ENCODE data around the gene ZNRF4.

Gene ZNRF4

GRCh38 chr19:5492635-5493409, 37.6 kb downstream of the ZNRF4 start:
- H3K4me3 ChIP-seq (ENCODE audit: low read depth, low read length), result no peak overlapping the region
- TF ChIP-seq, protein P1, sequence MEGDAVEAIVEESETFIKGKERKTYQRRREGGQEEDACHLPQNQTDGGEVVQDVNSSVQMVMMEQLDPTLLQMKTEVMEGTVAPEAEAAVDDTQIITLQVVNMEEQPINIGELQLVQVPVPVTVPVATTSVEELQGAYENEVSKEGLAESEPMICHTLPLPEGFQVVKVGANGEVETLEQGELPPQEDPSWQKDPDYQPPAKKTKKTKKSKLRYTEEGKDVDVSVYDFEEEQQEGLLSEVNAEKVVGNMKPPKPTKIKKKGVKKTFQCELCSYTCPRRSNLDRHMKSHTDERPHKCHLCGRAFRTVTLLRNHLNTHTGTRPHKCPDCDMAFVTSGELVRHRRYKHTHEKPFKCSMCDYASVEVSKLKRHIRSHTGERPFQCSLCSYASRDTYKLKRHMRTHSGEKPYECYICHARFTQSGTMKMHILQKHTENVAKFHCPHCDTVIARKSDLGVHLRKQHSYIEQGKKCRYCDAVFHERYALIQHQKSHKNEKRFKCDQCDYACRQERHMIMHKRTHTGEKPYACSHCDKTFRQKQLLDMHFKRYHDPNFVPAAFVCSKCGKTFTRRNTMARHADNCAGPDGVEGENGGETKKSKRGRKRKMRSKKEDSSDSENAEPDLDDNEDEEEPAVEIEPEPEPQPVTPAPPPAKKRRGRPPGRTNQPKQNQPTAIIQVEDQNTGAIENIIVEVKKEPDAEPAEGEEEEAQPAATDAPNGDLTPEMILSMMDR (IDR thresholded peaks at IDR 0.05; ENCODE audit: low read depth, low read length), result no peak

- TF ChIP-seq, protein P1 (IDR thresholded peaks at IDR 0.05; ENCODE audit: low read depth, low read length), result no peak
- no peak overlapping the region for H3K4me3 ChIP-seq (ENCODE audit: low read depth, low read length)
Measured at GRCh38 chr19:5494773-5495172, 39.6 kb downstream of the ZNRF4 start.

GRCh38 chr19:5495792-5496191, 40.6 kb downstream of the ZNRF4 start:
- TF ChIP-seq, protein P1 (IDR thresholded peaks at IDR 0.05; ENCODE audit: low read depth, low read length), result no peak
- no peak overlapping the region for H3K4me3 ChIP-seq (ENCODE audit: low read depth, low read length)

- TF ChIP-seq, protein P1 (IDR thresholded peaks at IDR 0.05; ENCODE audit: low read depth, low read length), result no peak
Measured at GRCh38 chr19:5497297-5497696, 42.1 kb downstream of the ZNRF4 start.

DNA sequence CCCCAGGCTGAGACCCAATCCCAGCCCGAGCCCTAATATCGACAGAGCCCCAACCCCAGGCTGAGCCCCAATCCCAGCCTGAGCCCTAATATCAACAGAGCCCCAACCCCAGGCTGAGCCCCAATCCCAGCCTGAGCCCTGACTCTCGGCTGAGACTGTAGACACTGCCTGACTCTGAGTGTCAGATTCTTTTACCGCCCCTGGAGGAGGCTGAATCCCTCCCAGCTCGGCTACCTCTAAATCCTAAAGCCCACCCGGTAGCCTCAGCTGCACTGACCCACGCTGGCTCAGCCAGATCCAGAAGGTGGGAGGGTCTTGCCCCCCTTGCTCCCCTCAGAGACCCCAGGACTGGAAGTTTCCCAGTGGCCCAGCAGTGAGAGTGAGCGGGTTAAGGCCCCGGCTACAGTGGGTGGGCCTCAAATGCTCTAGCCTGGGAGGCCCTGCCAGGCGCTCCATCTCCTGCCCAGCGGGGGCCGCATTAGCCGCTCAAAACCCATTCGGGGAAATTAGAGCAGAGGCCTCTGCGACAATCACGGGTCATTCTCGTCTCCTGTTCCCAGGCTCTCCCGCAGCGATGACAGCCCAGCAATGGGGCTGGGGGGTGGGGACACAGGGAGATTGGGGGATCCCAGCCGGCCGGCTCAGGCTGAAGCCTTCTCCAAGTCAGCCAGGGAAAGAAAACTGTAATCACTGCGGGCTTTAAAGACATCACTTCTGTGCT, 43.8 kb downstream of the ZNRF4 start:
- H3K4me3 ChIP-seq (ENCODE audit: low read depth, low read length), result no peak overlapping the region
- TF ChIP-seq, protein P1 (IDR thresholded peaks at IDR 0.05; ENCODE audit: low read depth, low read length), result no peak

More at GRCh38 chr19:5497297-5497696, 42.1 kb downstream of the ZNRF4 start:
- no peak overlapping the region for H3K4me3 ChIP-seq (ENCODE audit: low read depth, low read length)

DNA sequence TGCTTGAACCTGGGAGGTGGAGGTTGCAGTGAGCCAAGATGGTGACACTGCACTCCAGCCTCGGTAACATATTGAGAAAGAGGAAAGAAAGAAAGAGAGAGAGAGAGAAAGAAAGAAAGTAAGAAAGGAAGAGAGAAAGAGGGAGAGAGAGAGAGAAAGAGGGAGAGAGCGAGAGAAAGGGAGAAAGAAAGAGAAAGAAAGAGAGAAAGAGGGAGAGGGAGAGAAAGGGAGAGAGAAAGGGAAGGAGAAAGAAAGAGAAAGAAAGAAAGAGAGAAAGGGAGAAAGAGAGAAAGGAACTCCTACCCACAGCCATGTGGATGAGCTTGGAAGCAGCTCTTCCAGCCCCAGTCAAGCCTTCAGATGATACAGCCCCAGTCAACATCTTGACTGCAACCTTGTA, 46.7 kb downstream of the ZNRF4 start:
- TF ChIP-seq, protein P1 (IDR thresholded peaks at IDR 0.05; ENCODE audit: low read depth, low read length), result no peak
- H3K4me3 ChIP-seq (ENCODE audit: low read depth, low read length), result no peak overlapping the region

GRCh38 chr19:5503598-5503997, 48.4 kb downstream of the ZNRF4 start:
- H3K4me3 ChIP-seq (ENCODE audit: low read depth, low read length), result no peak overlapping the region
- TF ChIP-seq, protein P1 (IDR thresholded peaks at IDR 0.05; ENCODE audit: low read depth, low read length), result 0 out of 2 replicates have a peak, but pooled peaks have one; percentile 11

All from WI38 (cell line).